Stomach (tissue), 4 donors: ENCODE data around the gene BRSK2.

Experiments used
- CTCF ChIP-seq, 7 experiments: fragments of 450-650 bp in 4 of 7; fragments of 200-600 bp in 3 of 7; sonication (generic) in 3 of 7; IDR thresholded peaks; one replicate each; pipeline ENCODE4 v1.5.1; 2016 to 2019; ENCODE audit warnings: antibody characterized with exemption in 7 of 7, control low read depth in 2 of 7, mild to moderate bottlenecking in 1 of 7
- EP300 ChIP-seq: sonication (generic); formaldehyde crosslinking; IDR thresholded peaks from one replicate; pipeline ENCODE4 v1.6.1; 2017; ENCODE audit warnings: antibody characterized with exemption
- POLR2A ChIP-seq, 4 donors: fragments of 450-650 bp; IDR thresholded peaks; one replicate each; pipeline ENCODE4 v1.6.1; 2016; ENCODE audit warnings: antibody characterized with exemption in 4 of 4, control low read depth in 2 of 4, mild to moderate bottlenecking in 1 of 4, moderate library complexity in 1 of 4
- POLR2AphosphoS5 ChIP-seq, 3 donors: sonication (generic); formaldehyde crosslinking; IDR thresholded peaks; one replicate each; pipeline ENCODE4 v1.6.1; 2016; ENCODE audit warnings: antibody characterized with exemption in 3 of 3

DNA sequence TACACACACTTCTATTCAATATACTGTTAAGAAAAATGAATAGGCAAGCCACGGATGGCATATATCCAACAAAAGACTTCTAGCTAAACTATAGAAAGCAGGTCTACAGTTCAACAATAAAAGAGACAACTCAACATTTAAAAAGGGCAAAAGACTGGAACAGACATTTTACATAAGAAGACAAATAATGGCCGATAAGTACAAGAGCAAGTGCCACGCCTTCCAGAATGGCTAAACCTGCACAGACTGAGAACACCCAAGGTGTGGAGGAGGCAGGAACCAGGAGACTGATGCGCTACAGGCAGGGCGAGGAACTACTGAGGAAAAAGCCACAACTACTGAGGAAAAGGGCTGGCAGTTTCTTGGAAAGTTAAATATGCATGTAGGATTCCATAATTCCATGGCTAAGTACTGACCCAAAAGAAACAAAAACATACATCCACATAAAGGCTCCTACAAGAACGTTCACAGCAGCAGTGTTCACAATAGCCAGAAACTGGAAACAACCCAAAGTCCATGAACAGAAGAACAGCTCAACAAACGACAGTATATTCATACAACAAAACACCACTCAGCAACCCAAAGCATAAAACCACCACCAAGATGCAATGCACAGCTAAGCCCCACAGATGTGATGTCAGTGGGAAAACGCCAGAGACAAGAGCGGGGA, 106.5 kb downstream of the BRSK2 start:
- TF ChIP-seq CTCF (IDR thresholded peaks at IDR 0.05) (no peak), EP300 (no peak), POLR2A (IDR thresholded peaks at IDR 0.05) (no peak), POLR2AphosphoS5 (IDR thresholded peaks at IDR 0.05) (no peak)
